Measurements from ENCODE around the gene ZNF638.
A peak's percentile ranks its signal among the peaks of the same experiment; 100 is the strongest.

The ZNF638 gene

DNA sequence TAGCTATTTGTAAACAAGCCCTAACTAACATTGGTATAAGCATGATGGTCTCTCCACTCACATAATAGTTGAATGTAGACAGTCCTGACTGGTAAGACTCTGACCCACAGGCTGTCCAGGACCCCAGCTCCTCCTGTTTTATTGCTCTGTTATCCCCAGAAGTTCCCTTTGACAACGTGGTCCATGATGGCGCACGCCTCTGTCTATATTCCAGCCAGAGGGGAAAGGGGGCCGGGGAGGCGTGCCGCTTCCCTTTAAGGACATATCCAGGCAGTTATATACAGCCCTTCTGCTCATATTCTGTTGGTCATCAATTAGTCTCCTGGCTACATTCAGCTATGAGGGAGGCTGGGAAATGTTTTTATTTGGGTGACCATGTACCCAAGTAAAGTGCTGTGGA lies 128.5 kb downstream of the ZNF638 start:
- H2BK120ac ChIP-seq (ENCODE audit: low read depth, low read length) = no peak overlapping the region
- H3K27me3 ChIP-seq (ENCODE audit: control insufficient read depth in 1 of 2, insufficient read depth in 1 of 2, low read length in 2 of 2) = peaks cover 0 to 57% of the 10 kb centered on the region in 2 experiments
- no peak overlapping the region for H4K91ac ChIP-seq (ENCODE audit: low read length)
- peaks cover 19% of the 10 kb centered on the region for H3K79me1 ChIP-seq (replicated peaks; ENCODE audit: low read length, poor library complexity, severe bottlenecking)
- no peak overlapping the region for H3K14ac ChIP-seq (ENCODE audit: low read length in 2 of 2)
- no peak overlapping the region for H2BK12ac ChIP-seq (ENCODE audit: low read length in 2 of 2)
- no peak overlapping the region for H3K23ac ChIP-seq (ENCODE audit: low read length in 2 of 2)
- H3K18ac ChIP-seq (ENCODE audit: low read depth in 1 of 2, low read length in 2 of 2) = no peak overlapping the region
- no peak overlapping the region for H2AFZ ChIP-seq (ENCODE audit: low read depth, low read length)
- peaks cover 0 to 33% of the 10 kb centered on the region in 2 experiments for H3K36me3 ChIP-seq (ENCODE audit: control insufficient read depth in 1 of 2, insufficient read depth in 2 of 2, low read depth in 1 of 2, low read length in 2 of 2)
- 100% methylated on average over 3 of the region's 6 CpGs for WGBS
- no peak overlapping the region for H2BK5ac ChIP-seq (ENCODE audit: low read depth, low read length, poor library complexity, severe bottlenecking)
- H3K27ac ChIP-seq (ENCODE audit: low read length, poor library complexity, severe bottlenecking) = peak overlapping the region; percentile 50
- no peak overlapping the region for H3K4ac ChIP-seq (ENCODE audit: low read depth in 1 of 2, low read length in 2 of 2)
- peaks cover 60% of the 10 kb centered on the region for H3K4me1 ChIP-seq (ENCODE audit: control insufficient read depth, insufficient read depth, low read depth, low read length)
- H3K4me3 ChIP-seq (ENCODE audit: insufficient read depth in 1 of 2, low read depth in 1 of 2, low read length in 2 of 2) = no peak overlapping the region
- no peak overlapping the region for H2BK15ac ChIP-seq (ENCODE audit: low read depth, poor library complexity, severe bottlenecking)
- H2AK5ac ChIP-seq (ENCODE audit: low read length, severe bottlenecking) = peak overlapping the region; percentile 53
- no peak overlapping the region for H3K9ac ChIP-seq (ENCODE audit: low read length)
- H3K4me2 ChIP-seq (ENCODE audit: low read length, poor library complexity, severe bottlenecking) = no peak overlapping the region
- H3K9me3 ChIP-seq (ENCODE audit: control insufficient read depth, low read length) = peaks cover 13% of the 10 kb centered on the region
- no peak for DNase-seq
- no peak overlapping the region for H4K8ac ChIP-seq (ENCODE audit: low read length)

DNA sequence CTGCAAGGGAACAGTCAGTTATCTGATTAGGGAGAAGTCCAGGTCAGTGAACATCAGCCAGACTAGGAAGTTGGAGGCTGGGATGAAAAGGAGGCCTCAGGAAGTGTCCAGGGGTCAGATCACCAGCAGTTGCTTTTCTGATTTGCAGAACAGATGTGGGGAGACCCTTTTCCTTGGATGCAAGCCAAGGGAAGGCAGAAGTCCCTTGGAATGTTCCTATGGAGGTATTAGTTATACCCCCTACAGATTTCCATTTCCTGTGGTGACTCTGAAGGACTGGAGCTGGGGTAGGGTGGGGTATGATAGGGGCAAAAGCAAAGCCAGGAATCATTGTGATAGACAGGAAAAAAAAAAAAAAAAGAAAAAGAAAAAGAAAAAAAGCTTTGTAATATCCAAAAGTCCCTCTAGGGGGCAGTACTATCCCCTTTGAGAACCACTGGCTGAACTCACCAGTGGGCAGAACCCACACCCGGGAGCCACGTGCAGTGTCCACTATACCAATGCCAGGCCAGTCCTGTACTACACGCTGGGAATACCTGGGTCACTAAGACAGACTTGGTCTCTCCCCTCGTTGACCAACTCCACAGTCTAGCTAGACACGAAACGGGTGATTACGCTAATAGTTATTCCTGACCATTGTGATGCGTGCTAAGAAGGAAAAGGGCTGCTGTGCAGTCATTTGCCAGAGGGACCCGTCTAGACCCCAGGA lies 129.2 kb downstream of the ZNF638 start:
- Histone ChIP-seq H3K14ac (ENCODE audit: low read length in 2 of 2) (no peak overlapping the region), H2BK5ac (ENCODE audit: low read depth, low read length, poor library complexity, severe bottlenecking) (no peak overlapping the region), H3K4me1 (ENCODE audit: control insufficient read depth, insufficient read depth, low read depth, low read length) (peaks cover 60% of the 10 kb centered on the region), H3K18ac (ENCODE audit: low read depth in 1 of 2, low read length in 2 of 2) (no peak overlapping the region), H3K23ac (ENCODE audit: low read length in 2 of 2) (no peak overlapping the region), H3K4me3 (ENCODE audit: insufficient read depth in 1 of 2, low read depth in 1 of 2, low read length in 2 of 2) (no peak overlapping the region), H3K27ac (ENCODE audit: low read length, poor library complexity, severe bottlenecking) (peak overlapping the region; percentile 50), H3K27me3 (ENCODE audit: control insufficient read depth in 1 of 2, insufficient read depth in 1 of 2, low read length in 2 of 2) (peaks cover 0 to 57% of the 10 kb centered on the region in 2 experiments), H2BK15ac (ENCODE audit: low read depth, poor library complexity, severe bottlenecking) (no peak overlapping the region), H2BK120ac (ENCODE audit: low read depth, low read length) (no peak overlapping the region), H2AK5ac (ENCODE audit: low read length, severe bottlenecking) (peak overlapping the region; percentile 3), H4K8ac (ENCODE audit: low read length) (no peak overlapping the region), H2BK12ac (ENCODE audit: low read length in 2 of 2) (no peak overlapping the region), H3K79me1 (replicated peaks; ENCODE audit: low read length, poor library complexity, severe bottlenecking) (peaks cover 24% of the 10 kb centered on the region), H3K4ac (ENCODE audit: low read depth in 1 of 2, low read length in 2 of 2) (no peak overlapping the region), H4K91ac (ENCODE audit: low read length) (no peak overlapping the region), H3K9ac (ENCODE audit: low read length) (no peak overlapping the region), H2AFZ (ENCODE audit: low read depth, low read length) (no peak overlapping the region), H3K36me3 (ENCODE audit: control insufficient read depth in 1 of 2, insufficient read depth in 2 of 2, low read depth in 1 of 2, low read length in 2 of 2) (peaks cover 0 to 33% of the 10 kb centered on the region in 2 experiments), H3K4me2 (ENCODE audit: low read length, poor library complexity, severe bottlenecking) (no peak overlapping the region), H3K9me3 (ENCODE audit: control insufficient read depth, low read length) (peaks cover 13% of the 10 kb centered on the region)
- 56% methylated on average over 9 of the region's 9 CpGs for WGBS
- DNase-seq = peak; percentile 29

DNA sequence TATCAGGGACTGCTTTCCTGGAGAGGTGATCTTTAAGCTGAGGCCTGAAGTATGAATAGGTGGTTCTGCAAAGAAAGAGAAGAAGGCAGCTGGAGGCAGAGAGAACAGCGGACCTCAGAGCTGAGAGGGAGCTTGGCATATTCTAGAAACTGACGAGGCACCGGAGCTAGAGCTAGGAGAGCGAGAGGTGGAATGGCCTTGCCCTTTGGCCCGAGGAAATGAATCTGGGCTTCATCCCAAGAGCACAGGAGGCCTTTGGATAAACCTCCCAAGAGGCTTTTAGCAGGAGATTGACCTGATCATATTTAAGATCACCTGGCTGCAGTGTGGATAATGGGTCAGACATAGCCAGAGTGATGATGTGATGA lies 129.7 kb downstream of the ZNF638 start:
- Histone ChIP-seq H2BK12ac (ENCODE audit: low read length in 2 of 2) (no peak overlapping the region), H3K9ac (ENCODE audit: low read length) (no peak overlapping the region), H3K4me1 (ENCODE audit: control insufficient read depth, insufficient read depth, low read depth, low read length) (peaks cover 59% of the 10 kb centered on the region), H2BK15ac (ENCODE audit: low read depth, poor library complexity, severe bottlenecking) (no peak overlapping the region), H3K4me3 (ENCODE audit: insufficient read depth in 1 of 2, low read depth in 1 of 2, low read length in 2 of 2) (no peak overlapping the region), H2AFZ (ENCODE audit: low read depth, low read length) (no peak overlapping the region), H4K8ac (ENCODE audit: low read length) (no peak overlapping the region), H3K27ac (ENCODE audit: low read length, poor library complexity, severe bottlenecking) (peak overlapping the region; percentile 30), H2BK120ac (ENCODE audit: low read depth, low read length) (no peak overlapping the region), H3K27me3 (ENCODE audit: control insufficient read depth in 1 of 2, insufficient read depth in 1 of 2, low read length in 2 of 2) (peaks cover 0 to 57% of the 10 kb centered on the region in 2 experiments), H3K36me3 (ENCODE audit: control insufficient read depth in 1 of 2, insufficient read depth in 2 of 2, low read depth in 1 of 2, low read length in 2 of 2) (peaks cover 0 to 33% of the 10 kb centered on the region in 2 experiments), H3K79me1 (replicated peaks; ENCODE audit: low read length, poor library complexity, severe bottlenecking) (peaks cover 24% of the 10 kb centered on the region), H3K23ac (ENCODE audit: low read length in 2 of 2) (no peak overlapping the region), H3K4ac (ENCODE audit: low read depth in 1 of 2, low read length in 2 of 2) (no peak overlapping the region), H3K4me2 (ENCODE audit: low read length, poor library complexity, severe bottlenecking) (no peak overlapping the region), H2BK5ac (ENCODE audit: low read depth, low read length, poor library complexity, severe bottlenecking) (no peak overlapping the region), H3K9me3 (ENCODE audit: control insufficient read depth, low read length) (peaks cover 13% of the 10 kb centered on the region), H2AK5ac (ENCODE audit: low read length, severe bottlenecking) (peak overlapping the region; percentile 37), H3K18ac (ENCODE audit: low read depth in 1 of 2, low read length in 2 of 2) (no peak overlapping the region), H3K14ac (ENCODE audit: low read length in 2 of 2) (no peak overlapping the region), H4K91ac (ENCODE audit: low read length) (no peak overlapping the region)
- no peak for DNase-seq
- 70% methylated on average over 5 of the region's 5 CpGs for WGBS

DNA sequence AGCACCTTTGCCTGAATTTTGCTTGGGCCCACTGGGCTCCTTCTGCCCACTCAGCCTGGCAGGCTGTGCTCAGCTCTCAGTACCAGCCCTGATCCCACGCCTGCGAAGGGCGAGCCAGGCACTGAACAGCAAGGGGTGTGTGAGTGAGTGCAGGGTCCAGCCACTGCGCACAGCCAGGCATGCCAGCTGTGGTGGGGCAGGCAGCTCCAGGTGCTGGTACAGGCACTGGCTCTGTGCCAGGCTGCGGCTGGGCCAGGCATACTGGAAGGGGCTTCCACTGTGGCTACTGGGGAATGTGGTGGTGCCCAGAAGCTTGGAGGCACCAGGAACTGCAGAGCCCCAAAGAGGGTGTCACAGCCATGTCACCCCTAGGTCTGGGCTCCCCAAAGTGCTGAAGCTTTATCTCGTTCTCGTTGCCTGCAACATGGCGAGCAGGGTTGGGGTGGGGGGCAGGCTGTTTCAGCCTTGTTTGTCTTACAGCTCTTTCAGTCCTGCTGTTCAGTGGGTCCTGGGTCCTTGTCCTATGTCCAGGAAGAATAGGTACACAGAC lies 130.5 kb downstream of the ZNF638 start:
- H3K4ac ChIP-seq (ENCODE audit: low read depth in 1 of 2, low read length in 2 of 2) = no peak overlapping the region
- no peak overlapping the region for H3K23ac ChIP-seq (ENCODE audit: low read length in 2 of 2)
- no peak overlapping the region for H2BK120ac ChIP-seq (ENCODE audit: low read depth, low read length)
- H4K8ac ChIP-seq (ENCODE audit: low read length) = no peak overlapping the region
- no peak overlapping the region for H2BK15ac ChIP-seq (ENCODE audit: low read depth, poor library complexity, severe bottlenecking)
- H3K27ac ChIP-seq (ENCODE audit: low read length, poor library complexity, severe bottlenecking) = no peak overlapping the region
- H3K4me2 ChIP-seq (ENCODE audit: low read length, poor library complexity, severe bottlenecking) = no peak overlapping the region
- peak overlapping the region; percentile 35 for H4K91ac ChIP-seq (ENCODE audit: low read length)
- no peak for DNase-seq
- H2AK5ac ChIP-seq (ENCODE audit: low read length, severe bottlenecking) = peak overlapping the region; percentile 54
- peaks cover 0 to 33% of the 10 kb centered on the region in 2 experiments for H3K36me3 ChIP-seq (ENCODE audit: control insufficient read depth in 1 of 2, insufficient read depth in 2 of 2, low read depth in 1 of 2, low read length in 2 of 2)
- H2AFZ ChIP-seq (ENCODE audit: low read depth, low read length) = no peak overlapping the region
- no peak overlapping the region for H3K9ac ChIP-seq (ENCODE audit: low read length)
- H3K79me1 ChIP-seq (replicated peaks; ENCODE audit: low read length, poor library complexity, severe bottlenecking) = peaks cover 24% of the 10 kb centered on the region
- 90% methylated on average over 8 of the region's 8 CpGs for WGBS
- H3K14ac ChIP-seq (ENCODE audit: low read length in 2 of 2) = no peak overlapping the region
- H2BK12ac ChIP-seq (ENCODE audit: low read length in 2 of 2) = no peak overlapping the region
- H2BK5ac ChIP-seq (ENCODE audit: low read depth, low read length, poor library complexity, severe bottlenecking) = no peak overlapping the region
- peaks cover 58% of the 10 kb centered on the region for H3K4me1 ChIP-seq (ENCODE audit: control insufficient read depth, insufficient read depth, low read depth, low read length)
- H3K9me3 ChIP-seq (ENCODE audit: control insufficient read depth, low read length) = peaks cover 13% of the 10 kb centered on the region
- no peak overlapping the region for H3K18ac ChIP-seq (ENCODE audit: low read depth in 1 of 2, low read length in 2 of 2)
- H3K4me3 ChIP-seq (ENCODE audit: insufficient read depth in 1 of 2, low read depth in 1 of 2, low read length in 2 of 2) = no peak overlapping the region
- peaks cover 0 to 57% of the 10 kb centered on the region in 2 experiments for H3K27me3 ChIP-seq (ENCODE audit: control insufficient read depth in 1 of 2, insufficient read depth in 1 of 2, low read length in 2 of 2)
